ENCODE measurements around the gene DENND5A.
"Not testable (repeated sequence)": the region's sequence is repeated elsewhere in the genome, so short reads cannot be mapped to it uniquely, and the experiment has no call there.

DENND5A gene

DNA sequence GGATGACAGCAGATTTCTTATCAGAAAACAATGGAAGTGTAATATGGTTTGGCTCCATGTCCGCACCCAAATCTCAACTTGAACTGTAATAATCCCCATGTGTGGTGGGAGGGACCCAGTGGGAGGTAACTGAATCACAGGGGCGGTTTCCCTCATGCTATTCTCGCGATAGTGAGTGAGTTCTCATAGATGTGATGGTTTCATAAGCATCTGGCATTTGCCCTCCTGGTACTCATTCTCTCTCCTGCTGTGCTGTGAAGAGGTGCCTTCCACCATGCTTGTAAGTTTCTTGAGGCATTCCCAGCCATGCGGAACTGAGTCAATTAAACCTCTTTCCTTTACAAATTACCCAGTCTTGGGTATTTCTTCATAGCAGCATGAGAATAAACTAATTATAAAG is 92.8 kb downstream of the DENND5A start:
- DNase-seq: no peak

DNA sequence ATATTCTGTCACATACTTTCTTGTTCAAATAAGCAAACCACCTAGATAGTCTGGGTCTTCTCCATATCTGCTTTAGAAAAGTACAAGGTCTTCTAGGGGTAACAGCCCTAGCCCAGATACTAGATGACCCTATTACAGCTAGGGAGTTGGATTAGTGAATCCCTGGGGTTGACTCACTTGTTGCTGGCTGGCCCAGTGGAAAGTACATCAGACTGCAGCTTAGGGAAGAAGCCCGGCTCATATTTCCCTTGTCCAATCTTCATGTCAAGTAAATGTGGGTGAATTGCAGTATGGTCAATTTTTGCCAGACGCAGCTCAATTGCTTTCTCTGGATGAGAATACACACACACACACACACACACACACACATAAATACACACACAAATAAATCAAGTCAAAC is 94.7 kb downstream of the DENND5A start:
- no peak for DNase-seq

DNA sequence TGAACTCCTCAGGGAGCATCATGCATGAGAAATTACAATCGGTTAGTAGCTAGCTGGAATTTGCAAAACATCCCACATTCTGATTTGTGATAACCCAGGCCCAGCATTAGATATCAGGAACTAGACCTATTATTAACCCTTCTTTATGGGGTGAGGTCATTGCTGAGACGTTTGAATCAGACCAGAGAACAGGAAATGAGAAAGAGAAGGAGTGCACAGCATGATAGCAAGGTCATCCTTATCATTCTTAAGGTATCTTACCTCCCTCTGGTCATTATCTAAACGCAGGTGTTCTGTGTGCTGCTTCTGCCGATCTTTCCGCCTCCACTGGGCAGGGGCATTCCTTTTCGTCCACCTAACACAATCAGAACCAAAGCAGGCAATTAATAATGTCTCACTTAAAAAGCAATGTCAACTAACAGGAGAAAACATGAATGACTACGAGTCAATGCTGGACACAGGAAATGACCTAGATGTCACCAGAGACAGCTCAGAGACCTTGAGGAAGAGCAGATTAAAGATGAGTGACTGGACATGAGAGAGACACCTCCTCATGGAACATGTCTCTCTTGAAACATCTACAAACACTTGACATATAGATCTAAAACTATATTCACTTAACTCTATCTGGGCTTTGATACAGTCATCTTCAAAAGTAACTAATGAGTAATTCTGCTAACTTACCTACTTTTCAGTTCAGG is 95.4 kb downstream of the DENND5A start:
- no peak for DNase-seq

DNA sequence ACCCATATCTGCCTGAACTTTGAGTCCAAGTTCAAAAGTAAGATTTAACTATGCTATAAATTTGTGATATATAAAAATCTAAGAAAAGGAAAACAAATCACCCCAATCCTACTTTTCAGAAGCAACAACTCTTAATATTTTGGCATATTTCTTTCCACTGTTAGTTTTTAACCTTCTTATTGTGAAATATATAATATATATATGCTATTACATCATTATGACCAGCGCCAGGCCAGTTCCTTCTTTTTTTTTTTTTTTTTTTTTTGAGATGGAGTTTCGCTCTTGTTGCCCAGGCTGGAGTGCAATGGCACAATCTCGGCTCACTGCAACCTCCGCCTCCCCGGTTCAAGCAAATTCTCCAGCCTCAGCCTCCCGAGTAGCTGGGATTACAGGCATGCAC is 103.2 kb downstream of the DENND5A start:
- DNase-seq: not testable (repeated sequence)

DNA sequence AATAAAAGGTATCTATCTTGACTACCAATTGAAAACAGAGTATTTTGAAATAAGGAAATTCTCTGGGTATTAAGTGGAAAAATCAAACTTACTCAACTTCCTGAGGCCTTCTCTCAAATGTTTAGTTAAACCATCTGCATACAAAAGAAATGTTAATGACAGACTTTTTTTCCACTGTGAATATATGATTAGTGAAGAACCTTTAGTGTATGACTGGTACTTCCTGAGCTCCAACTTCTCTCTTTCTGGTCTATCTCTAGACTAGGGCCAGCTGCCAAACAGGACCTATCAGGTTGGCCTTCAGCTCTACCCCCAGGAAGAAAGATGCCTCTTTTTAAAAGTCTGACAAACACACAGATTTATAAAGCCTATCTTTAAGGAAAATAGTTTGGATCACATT is 105.0 kb downstream of the DENND5A start:
- DNase-seq: no peak

DNA sequence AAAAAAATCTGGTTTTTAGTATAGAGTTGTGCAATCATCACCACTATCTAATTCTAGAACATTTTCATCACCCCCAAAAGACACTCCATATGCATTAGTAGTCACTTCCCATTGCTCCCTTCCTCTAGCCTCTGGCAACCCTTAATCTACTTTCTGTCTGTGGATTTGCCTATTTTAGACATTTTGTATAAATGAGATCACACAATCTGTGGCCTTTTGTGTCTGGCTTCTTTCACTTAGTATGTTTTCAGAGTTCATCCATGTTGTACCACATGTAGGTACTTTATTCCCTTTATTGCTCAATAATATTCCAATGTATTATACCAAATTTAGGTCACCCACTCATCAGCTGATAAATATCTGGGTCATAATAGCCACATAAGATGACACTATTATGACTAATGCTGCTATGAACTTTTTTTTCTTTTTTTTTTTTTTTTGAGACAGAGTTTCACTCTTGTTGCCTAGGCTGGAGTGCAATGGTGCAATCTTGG is 106.2 kb downstream of the DENND5A start:
- DNase-seq: no peak

DNA sequence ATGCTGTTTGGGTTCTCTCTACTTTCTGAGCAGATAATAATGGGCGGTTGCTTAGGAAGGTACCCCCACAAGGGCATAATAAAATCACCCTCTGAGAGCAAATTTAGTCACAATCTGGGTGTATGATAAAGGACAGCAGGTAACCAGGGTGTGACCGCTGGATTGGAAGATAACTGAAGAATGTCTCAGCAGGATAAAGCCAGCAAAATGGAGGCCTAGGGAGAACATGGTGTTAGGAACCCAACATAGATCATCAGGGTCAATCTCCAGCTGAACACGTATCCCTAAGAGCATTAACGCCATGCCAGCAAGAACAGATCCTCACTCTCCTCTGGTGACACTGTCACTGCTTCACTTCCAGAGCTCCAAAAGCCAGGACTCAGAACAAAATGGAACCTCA is 109.2 kb downstream of the DENND5A start:
- no peak for DNase-seq

DNA sequence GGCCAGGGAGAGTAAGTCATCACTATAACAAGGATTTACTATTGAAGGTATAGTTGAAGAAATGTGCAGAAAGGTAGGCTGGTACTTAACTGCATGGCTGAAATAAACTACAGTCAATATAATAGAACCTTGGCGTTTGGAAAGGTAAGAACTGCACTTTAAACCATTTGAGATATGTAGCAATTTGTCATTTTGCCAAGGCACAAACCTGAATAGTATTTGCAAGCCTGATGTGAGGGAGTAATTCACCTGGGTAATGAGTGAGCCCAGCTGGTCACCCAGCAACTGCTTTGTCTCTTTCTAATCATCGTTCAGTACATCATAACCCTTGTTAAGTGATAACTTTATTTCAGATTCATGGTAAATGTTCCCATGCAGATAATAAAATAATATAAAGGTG is 111.5 kb downstream of the DENND5A start:
- no peak for DNase-seq

DNA sequence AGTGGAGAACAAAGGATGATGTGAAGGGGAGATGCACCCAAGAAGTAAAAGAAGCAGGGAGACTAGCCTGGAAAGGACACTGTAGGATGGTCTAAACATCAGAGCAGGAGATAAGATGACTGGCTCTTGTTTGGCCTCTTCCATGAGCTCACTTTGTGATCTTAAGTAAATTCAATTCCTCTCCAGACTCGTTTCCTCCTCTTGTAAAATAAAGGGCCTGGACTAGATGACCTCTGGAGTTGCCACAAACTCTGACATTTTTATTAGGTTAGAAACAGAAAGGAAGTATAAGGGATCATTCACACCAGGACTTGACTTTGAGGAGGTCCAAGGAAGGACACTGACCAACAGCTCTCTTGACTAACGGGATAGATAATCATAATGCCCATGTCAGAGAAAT is 113.5 kb downstream of the DENND5A start:
- no peak for DNase-seq

DNA sequence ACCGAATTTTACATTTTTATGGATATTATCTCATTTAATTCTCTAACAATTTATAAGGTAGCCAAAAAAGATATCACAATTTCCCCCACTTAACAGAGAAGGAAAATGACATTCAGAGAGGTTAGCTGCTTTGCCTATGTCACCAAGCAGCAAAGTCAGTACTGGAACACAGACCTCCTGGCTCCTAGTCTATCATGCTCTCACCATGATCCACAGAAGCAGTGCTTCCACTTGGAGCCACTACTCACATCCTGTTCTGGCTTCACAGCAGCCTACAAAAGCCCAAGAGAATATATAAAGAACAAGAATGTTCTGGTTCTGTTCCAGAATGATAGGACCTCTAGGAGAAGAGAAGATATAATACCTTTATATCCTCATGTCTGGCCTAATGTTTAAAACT is 114.2 kb downstream of the DENND5A start:
- no peak for DNase-seq

DNA sequence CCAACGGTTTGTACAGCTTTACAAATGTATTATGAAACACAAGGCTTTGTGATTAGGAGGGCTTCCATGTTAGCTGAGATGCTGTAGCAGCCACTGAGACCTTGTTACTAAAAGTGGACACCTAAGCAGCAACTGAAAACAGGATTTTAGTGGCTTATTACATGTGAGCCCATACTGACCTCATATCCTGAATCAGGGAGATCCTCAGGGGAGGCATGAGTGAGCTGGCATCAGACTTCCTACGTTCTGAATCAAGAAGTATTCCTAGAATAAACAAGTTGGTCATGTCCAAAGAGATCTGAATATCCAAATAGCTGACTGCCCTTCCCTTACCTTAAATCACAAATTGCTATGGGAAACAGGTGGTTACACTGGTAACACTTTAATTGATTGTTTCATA is 114.6 kb downstream of the DENND5A start:
- no peak for DNase-seq

DNA sequence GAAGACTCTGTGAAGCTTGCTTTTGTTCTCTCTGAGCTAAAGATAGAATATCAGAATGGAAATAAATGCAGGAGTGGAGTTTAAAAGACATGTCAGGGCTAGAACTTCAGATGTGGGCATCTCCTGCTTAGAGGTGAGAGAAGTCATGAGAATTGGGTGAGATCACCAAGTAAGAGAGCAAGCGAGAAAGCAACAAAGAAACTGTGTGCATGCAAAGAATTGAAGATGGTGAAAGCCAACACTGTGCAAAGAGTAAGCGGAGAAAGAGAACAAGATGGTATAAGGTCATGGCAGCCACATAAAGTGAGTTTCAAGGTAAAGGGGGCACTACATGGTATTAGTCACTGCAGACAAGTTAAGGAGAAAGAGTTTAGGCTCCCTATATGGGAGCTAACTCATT is 116.4 kb downstream of the DENND5A start:
- DNase-seq: no peak

DNA sequence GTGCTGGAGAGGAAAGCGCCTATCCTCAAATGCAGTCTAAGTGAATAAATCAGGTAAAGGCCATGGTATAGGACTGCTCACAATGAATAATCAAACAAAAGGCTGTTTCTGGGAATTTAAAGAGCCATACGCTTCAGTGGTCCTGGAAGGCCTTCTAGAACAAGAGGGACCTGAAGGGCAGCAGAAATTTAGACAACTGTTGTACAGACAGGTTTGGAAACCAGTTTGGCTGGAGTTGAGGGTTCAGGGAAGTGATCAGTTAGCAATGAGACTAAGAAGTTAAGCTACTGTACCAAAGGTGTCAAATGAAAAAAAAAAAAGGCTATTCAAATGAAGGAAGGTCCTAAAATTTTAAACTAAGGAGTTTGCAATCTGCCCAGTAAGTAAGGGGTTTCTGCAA is 117.1 kb downstream of the DENND5A start:
- no peak for DNase-seq

DNA sequence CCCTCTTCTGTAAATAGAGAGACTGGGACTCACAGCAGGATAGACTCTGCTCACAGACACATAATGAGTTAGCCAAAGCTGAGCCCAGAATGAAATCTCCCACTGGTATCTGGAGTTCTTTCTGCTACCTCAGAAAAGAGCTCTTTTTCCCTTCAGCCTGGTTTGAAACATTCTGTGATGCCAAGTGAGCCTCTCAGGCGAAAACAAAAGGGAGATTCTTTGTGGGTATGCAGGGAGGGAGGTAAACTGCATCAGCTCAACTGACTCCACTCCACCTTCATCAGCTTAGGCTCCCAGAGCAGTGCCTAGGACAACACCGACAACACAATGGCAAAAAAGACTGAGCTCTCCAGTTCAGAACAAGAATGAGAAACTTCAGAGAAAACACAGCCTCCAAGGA is 118.7 kb downstream of the DENND5A start:
- no peak for DNase-seq

DNA sequence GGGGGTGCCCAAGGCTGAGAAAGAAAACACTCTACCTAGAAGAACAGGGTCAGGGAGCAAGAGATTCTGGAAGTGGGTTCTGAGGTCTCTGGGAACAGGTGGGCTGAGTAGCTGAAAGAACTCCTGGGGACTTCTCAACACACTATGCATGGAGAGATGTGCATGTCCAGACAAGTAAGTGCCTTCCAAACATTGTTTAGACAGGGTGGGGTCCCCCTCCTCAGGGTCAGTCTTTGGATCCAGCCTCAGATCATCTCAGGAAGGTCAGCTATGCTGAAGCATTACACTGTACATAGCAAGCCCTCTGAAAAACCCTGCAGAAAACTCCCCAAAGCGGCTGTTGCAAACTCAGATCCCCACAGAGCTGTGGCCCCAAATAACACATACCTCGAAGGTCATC is 119.9 kb downstream of the DENND5A start:
- DNase-seq: no peak

DNA sequence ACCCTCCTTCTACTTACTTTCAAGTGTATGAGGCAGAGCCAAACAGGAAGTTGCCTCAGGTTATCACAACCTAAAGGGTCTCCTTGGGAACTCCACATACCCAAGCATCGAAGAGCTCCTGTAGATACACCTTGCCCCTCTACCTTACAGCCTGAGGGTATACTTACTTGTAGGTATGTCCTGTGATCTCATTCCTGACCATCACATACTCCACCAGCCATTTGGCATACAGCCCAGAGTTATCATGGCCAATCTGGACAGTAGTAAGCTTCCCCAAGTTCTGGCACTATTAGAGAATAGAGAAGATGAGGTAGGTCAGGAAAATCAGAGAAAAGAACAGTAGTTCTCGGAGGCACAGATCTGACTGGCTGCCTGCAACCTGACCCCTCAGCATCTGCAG is 120.3 kb downstream of the DENND5A start:
- no peak for DNase-seq

DNA sequence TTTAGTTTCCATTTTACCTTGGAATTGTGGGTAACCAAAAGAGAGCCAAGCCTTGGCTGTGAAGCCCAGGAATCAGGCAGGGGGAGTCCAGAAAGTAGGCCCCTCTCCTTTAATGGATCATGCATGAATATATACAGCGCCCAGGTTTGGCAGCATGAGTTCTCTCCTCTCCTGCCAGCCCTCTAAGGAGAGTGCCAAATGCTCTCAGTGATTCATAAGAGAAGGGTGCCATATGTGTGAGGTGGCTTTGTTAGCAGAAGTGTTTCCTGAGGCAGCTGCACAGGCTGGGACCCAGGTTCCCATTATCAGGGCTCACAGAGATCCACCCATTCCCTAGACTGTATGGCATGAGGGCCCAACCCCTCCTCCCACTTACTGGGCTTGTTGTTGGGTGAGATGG is 121.4 kb downstream of the DENND5A start:
- no peak for DNase-seq

DNA sequence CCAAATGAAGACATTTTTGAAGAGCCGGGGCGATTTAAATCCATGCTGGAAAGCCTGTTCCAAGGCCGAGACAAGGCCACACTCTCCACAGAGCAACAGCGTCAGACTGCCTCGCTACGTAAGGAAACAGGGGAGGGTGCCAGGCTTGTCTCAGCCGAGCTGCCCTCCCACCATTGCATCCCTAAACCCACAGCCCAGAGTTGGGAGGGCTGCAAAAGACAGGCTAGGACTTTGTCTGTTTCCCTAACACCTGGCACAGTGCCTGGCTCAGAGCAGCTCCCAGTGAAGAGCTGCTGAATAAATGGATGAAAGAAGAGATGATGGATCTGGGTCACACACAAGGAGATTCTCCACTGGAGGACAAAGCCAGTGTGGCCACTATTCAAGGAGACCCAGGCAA is 122.4 kb downstream of the DENND5A start:
- DNase-seq: no peak

DNA sequence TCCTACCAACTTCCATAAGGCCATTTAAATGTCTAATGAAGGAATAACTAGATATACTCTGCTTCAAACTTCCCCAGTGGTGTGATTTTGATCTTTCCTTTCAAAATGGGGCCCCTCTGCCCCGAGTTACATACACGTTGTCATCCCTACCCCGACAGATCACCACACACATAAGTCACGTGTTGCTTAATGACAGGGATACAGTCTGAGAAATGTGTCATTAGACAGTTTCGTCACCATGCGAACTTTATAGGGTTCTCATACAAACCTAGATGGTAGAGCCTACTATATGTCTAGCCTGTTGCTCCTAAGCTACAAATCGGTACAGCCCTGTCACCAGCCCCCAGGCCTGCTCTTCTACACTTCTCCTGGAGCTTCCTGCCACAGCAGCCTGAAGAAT is 124.0 kb downstream of the DENND5A start:
- DNase-seq: no peak

DNA sequence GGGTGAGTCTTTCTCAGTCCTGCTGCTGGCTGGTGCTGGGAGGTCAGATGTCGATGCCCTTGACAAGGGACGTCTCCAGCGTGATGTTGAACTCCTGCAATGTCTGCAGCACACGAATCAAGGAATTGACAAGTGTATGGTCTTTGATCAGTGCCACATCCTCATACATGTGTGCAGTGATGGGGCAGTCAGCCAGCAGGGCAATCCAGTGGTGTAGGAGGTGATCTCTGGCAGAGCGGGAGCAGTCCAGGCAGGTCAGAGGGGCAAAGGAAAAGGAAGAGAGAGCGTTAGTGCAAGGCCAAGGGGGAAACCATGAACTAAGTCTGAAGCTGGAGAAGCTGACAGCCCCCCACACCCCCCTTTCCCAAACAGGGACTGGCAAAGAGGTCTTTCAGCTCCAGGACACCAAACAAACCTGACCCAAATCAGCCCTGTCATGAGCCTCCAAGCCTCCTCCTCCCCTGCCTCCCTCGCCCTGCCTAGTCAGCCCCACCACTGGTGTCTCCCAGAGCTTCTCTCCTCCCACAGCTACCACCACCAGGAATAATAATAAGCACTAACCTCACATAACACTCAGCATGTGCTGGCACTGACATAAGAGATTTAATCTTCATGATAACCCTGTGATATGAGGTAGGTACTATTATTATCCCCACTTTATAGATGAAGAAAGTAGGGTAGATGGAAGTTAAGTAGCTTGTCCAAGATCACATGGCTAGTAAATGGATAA is 125.4 kb downstream of the DENND5A start:
- no peak for DNase-seq

DNA sequence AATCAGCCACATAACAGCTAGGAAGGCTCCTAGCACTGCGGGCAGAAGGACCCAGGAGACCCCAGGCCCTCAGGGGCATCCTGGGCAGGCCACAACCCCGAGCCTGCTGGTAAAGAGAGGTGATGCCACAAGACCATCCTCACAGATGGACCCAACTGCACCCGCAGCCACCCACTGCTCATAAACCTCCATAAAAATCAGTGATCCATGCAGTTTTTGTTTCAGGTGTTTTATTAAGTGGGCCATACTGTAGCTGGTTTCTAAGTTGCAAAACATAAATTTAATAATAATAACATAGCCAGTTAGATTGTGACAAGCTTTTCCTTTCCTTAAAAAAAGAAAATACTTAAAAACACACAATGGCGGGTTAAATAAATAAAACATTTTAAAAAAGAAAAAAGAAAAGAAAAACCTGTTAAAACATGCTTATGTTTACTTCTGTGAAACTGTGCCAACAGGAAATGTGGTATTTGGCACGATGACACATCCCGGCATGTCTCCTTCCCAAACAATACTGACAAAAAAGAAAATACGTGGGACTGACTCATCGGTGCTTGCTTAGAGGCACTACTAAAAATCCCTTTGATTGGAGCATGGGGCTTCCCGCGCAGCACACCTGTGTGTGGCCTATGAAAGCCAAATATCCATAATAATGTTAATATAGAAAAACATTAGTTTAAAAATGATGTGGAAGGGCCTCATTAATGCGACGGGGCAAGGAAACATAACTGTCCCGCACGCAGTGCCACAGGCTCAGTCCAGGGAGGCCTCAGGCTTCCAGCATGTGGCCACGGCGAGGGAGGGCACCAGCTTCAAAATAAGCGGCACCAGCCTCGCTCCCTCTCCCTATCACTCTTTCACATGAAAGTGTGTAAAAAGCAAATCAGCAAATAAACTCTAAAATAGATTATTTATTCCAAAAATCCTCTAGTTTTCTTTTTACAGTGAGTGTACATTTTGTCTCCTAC is 126.3 kb downstream of the DENND5A start:
- no peak for DNase-seq

DNA sequence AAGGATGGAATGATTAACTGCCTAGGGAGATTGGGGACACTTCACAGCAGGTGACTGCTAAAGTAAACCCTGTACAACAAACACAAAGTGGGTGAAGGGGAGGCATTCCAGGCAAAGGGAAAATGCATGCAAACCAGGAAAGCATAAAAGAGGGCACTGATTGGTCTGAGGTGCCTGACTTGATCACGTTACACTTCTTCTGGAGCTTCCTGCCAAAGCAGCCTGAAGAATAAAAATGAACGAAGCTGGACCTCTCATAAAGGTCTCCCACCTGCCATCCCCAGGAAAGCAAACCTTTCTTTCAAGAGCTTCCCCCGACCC is 127.1 kb downstream of the DENND5A start:
- no peak for DNase-seq

DNA sequence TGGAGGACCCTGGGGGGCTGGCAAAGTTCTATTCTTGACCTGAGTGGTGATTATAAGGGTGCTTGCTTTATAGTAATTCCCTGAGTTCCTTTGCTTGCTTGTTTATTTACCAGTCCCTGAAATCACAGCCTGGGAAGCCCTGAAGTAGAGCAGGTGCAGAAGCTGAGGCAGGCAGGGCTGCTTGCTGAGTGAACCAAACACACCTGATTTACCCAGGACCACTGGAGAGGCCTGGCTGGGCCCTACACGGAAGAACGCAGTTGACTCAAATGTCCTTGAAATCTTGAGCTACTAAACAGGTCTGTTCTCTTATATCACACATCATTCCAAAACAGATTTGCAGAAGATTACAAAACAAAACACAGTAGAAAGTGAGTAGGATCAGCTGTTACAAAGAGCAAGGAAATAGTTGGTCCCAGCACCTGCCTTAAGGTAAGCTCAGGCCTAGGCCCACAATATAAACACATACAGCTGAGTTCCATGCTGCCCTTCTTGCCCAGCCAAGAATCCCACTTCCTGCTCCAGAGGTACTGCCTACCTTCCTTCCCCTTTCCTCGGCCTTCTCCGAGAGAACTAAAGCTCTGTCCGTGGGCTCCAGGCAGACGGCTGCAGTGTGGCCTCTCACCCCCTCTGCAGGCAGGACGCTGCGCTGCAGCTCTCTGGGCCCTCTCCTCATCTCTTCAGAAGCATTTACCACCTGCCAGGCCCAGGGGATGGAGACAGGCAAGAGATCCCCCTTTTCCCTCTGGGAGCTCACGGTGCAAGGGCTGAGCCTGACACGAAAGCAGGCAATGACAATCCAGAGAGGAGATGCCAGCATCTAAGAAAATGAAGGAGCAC is 127.6 kb downstream of the DENND5A start:
- DNase-seq: peak; percentile 83
